Upper lobe of left lung (tissue), 4 donors: Measurements from ENCODE around the gene DAG1.
"Not testable (repeated sequence)": the region's sequence is repeated elsewhere in the genome, so short reads cannot be mapped to it uniquely, and the experiment has no call there.

ENCODE experiments used
- POLR2AphosphoS5 ChIP-seq, 2 donors: sonication (generic); formaldehyde crosslinking; IDR thresholded peaks; one replicate each; pipeline ENCODE4 v1.5.1; 2017; ENCODE audit warnings: antibody characterized with exemption in 2 of 2
- TF ChIP-seq, protein P1 (sequence below), 6 experiments: fragments of 450-650 bp in 4 of 6; fragments of 200-600 bp in 2 of 6; sonication (generic) in 2 of 6; IDR thresholded peaks; one replicate each; pipeline ENCODE4 v1.5.1; 2016 to 2019; ENCODE audit warnings: antibody characterized with exemption in 6 of 6

DNA sequence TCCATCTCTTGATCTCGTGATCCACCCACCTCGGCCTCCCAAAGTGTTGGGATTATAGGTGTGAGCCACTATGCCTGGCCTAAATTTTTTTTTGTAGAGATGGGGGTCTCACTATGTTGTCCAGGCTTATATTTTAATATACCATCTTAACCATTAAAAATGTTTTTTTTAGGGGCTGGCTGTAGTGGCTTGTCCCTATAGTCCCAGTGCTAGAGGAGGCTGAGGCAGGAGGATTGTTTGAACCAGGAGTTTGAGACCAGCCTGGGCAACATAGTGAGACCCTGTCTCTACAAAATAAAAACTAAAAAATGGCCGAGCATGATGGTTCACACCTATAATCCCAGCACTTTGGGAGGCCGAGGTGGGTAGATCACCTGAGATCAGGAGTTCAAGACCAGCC is 26.8 kb downstream of the DAG1 start:
- not testable (repeated sequence) for TF ChIP-seq POLR2AphosphoS5 (IDR thresholded peaks at IDR 0.05)
- TF ChIP-seq, protein P1, sequence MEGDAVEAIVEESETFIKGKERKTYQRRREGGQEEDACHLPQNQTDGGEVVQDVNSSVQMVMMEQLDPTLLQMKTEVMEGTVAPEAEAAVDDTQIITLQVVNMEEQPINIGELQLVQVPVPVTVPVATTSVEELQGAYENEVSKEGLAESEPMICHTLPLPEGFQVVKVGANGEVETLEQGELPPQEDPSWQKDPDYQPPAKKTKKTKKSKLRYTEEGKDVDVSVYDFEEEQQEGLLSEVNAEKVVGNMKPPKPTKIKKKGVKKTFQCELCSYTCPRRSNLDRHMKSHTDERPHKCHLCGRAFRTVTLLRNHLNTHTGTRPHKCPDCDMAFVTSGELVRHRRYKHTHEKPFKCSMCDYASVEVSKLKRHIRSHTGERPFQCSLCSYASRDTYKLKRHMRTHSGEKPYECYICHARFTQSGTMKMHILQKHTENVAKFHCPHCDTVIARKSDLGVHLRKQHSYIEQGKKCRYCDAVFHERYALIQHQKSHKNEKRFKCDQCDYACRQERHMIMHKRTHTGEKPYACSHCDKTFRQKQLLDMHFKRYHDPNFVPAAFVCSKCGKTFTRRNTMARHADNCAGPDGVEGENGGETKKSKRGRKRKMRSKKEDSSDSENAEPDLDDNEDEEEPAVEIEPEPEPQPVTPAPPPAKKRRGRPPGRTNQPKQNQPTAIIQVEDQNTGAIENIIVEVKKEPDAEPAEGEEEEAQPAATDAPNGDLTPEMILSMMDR (IDR thresholded peaks at IDR 0.05), result not testable (repeated sequence)
